ENCODE results near the gene UMPS.

GRCh38 chr3:124686028-124686670 is 44.1 kb upstream of the UMPS start:
- TF ChIP-seq TARDBP (IDR thresholded peaks at IDR 0.05) = no peak
- no peak for TF ChIP-seq BHLHE40 (IDR thresholded peaks at IDR 0.05; ENCODE audit: borderline replicate concordance)
- TF ChIP-seq FOXA1 (IDR thresholded peaks at IDR 0.05) = no peak
- no peak for TF ChIP-seq SP1 (IDR thresholded peaks at IDR 0.05)
- no peak for TF ChIP-seq HDGF (IDR thresholded peaks at IDR 0.05; ENCODE audit: borderline replicate concordance)
- no peak for TF ChIP-seq ZNF384 (IDR thresholded peaks at IDR 0.05)
- TF ChIP-seq FOXK2 (IDR thresholded peaks at IDR 0.05) = no peak
- no peak for TF ChIP-seq NFRKB (IDR thresholded peaks at IDR 0.05)
- TF ChIP-seq CTBP1 (IDR thresholded peaks at IDR 0.05; ENCODE audit: borderline replicate concordance) = no peak
- TF ChIP-seq PKNOX1 (IDR thresholded peaks at IDR 0.05) = no peak
- TF ChIP-seq L3MBTL2 (conservative IDR thresholded peaks at IDR 0.05) = no peak
- TF ChIP-seq SUZ12 (IDR thresholded peaks at IDR 0.05) = no peak
- no peak for TF ChIP-seq ELF4 (IDR thresholded peaks at IDR 0.05)

All from HEK293T (cell line).